Suprapubic skin (tissue), 4 donors: ENCODE data around the gene ZNF497. TPM values are rescaled to one million over a fixed set of nuclear protein-coding genes. Genes with fewer than 3 reads are reported as not detected.

Source experiments
- DNase-seq, 2 donors: peaks; one replicate each; pipeline ENCODE4 v3.0.0-alpha.2; 2019; ENCODE audit warnings: low spot score in 2 of 2
- H3K27ac ChIP-seq: fragments of 200-600 bp; sonication (generic); one replicate; pipeline ENCODE4 v1.5.1; 2019
- H3K27me3 ChIP-seq: fragments of 200-600 bp; sonication (generic); one replicate; pipeline ENCODE4 v1.5.1; 2019
- H3K36me3 ChIP-seq: fragments of 200-600 bp; sonication (generic); one replicate; pipeline ENCODE4 v1.5.1; 2019
- H3K4me1 ChIP-seq: fragments of 200-600 bp; sonication (generic); one replicate; pipeline ENCODE4 v1.5.1; 2019
- H3K4me3 ChIP-seq: fragments of 200-600 bp; sonication (generic); one replicate; pipeline ENCODE4 v1.5.1; 2019; ENCODE audit warnings: mild to moderate bottlenecking
- H3K9me3 ChIP-seq: fragments of 200-600 bp; sonication (generic); one replicate; pipeline ENCODE4 v1.5.1; 2019
- EP300 ChIP-seq: sonication (generic); formaldehyde crosslinking; IDR thresholded peaks from one replicate; pipeline ENCODE4 v1.6.1; 2017; ENCODE audit warnings: antibody characterized with exemption
- POLR2A ChIP-seq, 2 donors: fragments of 450-650 bp; IDR thresholded peaks; one replicate each; pipeline ENCODE4 v1.6.1; 2017; ENCODE audit warnings: antibody characterized with exemption in 2 of 2, mild to moderate bottlenecking in 2 of 2, moderate library complexity in 2 of 2
- POLR2AphosphoS5 ChIP-seq, 3 donors: sonication (generic); formaldehyde crosslinking; IDR thresholded peaks; one replicate each; pipeline ENCODE4 v1.6.1; 2017; ENCODE audit warnings: antibody characterized with exemption in 3 of 3
- WGBS: methylation state at CpG from one replicate; pipeline ENCODE4 v1.1.5; 2018; 5-methylcytosine and 5-hydroxymethylcytosine counted together
- total RNA-seq, 4 donors: library from RNA; depleted of rRNA; stranded (reverse); fragments of >200 nt; gene quantifications; one replicate each; pipeline ENCODE4 v1.1.0, GENCODE V29; 2016
- TF ChIP-seq, protein P1 (sequence below), 2 donors: fragments of 200-600 bp in 1 of 2; fragments of 450-650 bp in 1 of 2; sonication (generic) in 1 of 2; IDR thresholded peaks; one replicate each; pipeline ENCODE4 v1.5.1; 2016 to 2019; ENCODE audit warnings: antibody characterized with exemption in 2 of 2, mild to moderate bottlenecking in 1 of 2, moderate library complexity in 1 of 2

The ZNF497 gene
- total RNA-seq, 4 donors from 2014 or later, result 2.4 to 4.8 (median 3.4) TPM

DNA sequence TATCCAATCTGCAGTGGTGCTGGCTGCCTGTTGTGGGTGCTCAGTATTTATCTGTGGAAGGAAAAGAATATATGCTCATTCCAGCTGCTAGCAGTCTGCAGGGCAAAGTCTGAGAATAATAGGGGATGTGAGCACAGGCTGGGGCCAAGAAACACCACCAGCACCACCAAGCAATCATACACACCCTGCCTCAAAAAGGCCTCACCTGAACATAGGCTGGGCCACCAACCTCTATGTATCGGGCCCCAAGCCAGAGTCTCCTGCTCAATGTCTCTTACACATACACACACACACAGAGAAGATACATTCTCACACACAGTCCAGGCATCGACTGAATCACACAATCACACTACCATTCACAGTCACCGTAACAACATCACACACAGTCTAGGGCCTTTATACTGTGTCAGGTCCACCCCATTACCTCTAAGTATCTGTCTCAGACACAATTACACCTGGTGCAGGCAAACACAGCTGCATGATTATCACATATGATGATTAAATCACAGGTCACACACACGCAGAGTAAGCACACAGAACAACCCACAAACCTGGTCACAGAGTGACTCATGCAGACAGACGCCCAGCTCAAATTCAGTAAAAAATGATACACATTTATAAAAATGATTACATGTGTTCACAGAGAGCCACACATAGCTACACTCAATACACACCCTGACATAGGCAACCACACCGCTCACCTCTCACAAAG is 37.1 kb downstream of the ZNF497 start:
- TF ChIP-seq, protein P1, sequence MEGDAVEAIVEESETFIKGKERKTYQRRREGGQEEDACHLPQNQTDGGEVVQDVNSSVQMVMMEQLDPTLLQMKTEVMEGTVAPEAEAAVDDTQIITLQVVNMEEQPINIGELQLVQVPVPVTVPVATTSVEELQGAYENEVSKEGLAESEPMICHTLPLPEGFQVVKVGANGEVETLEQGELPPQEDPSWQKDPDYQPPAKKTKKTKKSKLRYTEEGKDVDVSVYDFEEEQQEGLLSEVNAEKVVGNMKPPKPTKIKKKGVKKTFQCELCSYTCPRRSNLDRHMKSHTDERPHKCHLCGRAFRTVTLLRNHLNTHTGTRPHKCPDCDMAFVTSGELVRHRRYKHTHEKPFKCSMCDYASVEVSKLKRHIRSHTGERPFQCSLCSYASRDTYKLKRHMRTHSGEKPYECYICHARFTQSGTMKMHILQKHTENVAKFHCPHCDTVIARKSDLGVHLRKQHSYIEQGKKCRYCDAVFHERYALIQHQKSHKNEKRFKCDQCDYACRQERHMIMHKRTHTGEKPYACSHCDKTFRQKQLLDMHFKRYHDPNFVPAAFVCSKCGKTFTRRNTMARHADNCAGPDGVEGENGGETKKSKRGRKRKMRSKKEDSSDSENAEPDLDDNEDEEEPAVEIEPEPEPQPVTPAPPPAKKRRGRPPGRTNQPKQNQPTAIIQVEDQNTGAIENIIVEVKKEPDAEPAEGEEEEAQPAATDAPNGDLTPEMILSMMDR (IDR thresholded peaks at IDR 0.05), result no peak
- TF ChIP-seq EP300 (no peak), POLR2A (IDR thresholded peaks at IDR 0.05) (no peak)
- no peaks in the 10 kb centered on the region for H3K27me3 ChIP-seq
- H3K9me3 ChIP-seq, result no peaks in the 10 kb centered on the region
- DNase-seq, result no peak
- H3K4me1 ChIP-seq, result peaks cover 27% of the 10 kb centered on the region
- H3K36me3 ChIP-seq, result no peaks in the 10 kb centered on the region
- no peak overlapping the region for H3K27ac ChIP-seq
- H3K4me3 ChIP-seq, result peak overlapping the region; percentile 89
- WGBS, result 81% methylated on average over 6 of the region's 6 CpGs

DNA sequence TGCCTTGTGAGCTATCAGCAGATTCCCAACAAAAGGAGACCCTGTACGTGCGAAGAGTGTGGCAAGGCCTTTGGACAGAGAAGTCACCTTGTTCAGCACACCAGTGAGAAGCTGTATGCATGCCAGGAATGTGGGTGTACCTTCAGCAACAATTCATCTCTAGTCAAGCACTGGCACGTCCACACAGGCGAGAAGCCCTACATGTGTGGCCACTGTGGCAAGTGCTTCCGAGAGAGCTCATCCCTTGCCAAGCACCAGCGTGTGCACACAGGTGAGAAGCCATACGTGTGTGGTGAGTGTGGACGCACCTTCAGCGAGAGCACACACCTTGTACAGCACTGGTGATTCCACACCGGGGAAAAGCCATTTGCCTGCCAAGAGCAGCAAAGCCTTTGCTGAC is 43.3 kb downstream of the ZNF497 start:
- Histone ChIP-seq H3K27ac (peak overlapping the region; percentile 11), H3K4me3 (no peak overlapping the region), H3K27me3 (no peaks in the 10 kb centered on the region), H3K36me3 (peaks cover 20% of the 10 kb centered on the region), H3K4me1 (peaks cover 17% of the 10 kb centered on the region), H3K9me3 (no peaks in the 10 kb centered on the region)
- 54% methylated on average over 10 of the region's 10 CpGs for WGBS
- TF ChIP-seq, protein P1 (IDR thresholded peaks at IDR 0.05), result no peak
- TF ChIP-seq POLR2A (IDR thresholded peaks at IDR 0.05), result no peak
- no peak for TF ChIP-seq POLR2AphosphoS5 (IDR thresholded peaks at IDR 0.05)
- no peak for TF ChIP-seq EP300
- no peak for DNase-seq

DNA sequence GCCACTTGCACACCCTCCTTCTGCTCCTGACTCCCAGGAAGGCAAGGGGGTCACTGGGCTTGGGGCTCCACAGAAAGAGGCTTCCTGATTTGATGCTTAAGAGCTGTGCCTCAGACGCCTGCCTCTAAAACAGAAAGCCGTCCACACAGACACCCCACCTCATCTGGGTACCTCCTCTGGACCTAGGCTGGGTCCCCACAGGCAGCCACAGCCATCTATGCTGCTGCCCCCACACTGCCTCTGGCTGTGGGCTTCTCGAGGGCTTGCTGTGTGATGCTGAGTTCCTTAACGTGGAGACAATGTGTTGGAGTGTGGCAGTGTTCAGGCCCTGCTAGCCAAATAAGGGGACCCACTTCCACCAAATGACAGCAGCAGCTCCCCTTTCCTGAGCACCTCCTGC is 44.3 kb downstream of the ZNF497 start:
- no peak for DNase-seq
- H3K36me3 ChIP-seq, result peaks cover 30% of the 10 kb centered on the region
- no peak overlapping the region for H3K4me3 ChIP-seq
- peaks cover 17% of the 10 kb centered on the region for H3K4me1 ChIP-seq
- H3K27ac ChIP-seq, result no peak overlapping the region
- H3K27me3 ChIP-seq, result no peaks in the 10 kb centered on the region
- H3K9me3 ChIP-seq, result no peaks in the 10 kb centered on the region
- 57% methylated on average over 1 of the region's 4 CpGs for WGBS
- TF ChIP-seq POLR2AphosphoS5 (IDR thresholded peaks at IDR 0.05) (no peak), POLR2A (IDR thresholded peaks at IDR 0.05) (no peak), EP300 (no peak)
- TF ChIP-seq, protein P1 (IDR thresholded peaks at IDR 0.05), result no peak

DNA sequence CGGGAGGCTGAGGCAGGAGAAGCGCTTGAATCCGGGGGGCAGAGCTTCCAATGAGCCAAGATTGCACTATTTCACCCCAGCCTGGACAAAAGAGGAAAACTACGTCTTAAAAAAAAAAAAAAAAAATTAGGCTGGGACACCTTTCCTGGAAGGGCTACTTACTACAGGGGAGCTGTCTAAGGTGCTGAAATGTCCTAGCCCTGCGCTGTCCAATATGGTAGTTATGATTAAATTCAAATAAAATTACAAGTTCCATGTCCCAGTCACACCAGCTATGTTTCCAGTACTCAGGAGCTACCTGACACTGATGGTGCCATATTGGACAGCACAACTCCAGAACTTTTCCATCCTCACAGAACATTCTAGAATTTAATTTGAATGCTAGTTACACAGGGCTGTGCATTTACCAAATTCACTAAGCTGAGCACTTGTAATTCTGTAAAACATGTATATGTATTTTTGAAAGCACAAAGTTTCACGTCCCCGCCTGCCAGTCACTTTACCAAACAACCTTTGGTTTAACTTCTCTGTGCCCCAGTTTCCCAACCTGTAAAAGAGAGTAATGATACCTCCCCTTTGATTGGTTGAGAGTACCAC is 45.0 kb downstream of the ZNF497 start:
- Histone ChIP-seq H3K36me3 (peaks cover 37% of the 10 kb centered on the region), H3K4me1 (peaks cover 17% of the 10 kb centered on the region), H3K9me3 (no peaks in the 10 kb centered on the region), H3K27me3 (no peaks in the 10 kb centered on the region), H3K27ac (no peak overlapping the region), H3K4me3 (no peak overlapping the region)
- no peak for DNase-seq
- TF ChIP-seq POLR2A (IDR thresholded peaks at IDR 0.05), result no peak
- no peak for TF ChIP-seq POLR2AphosphoS5 (IDR thresholded peaks at IDR 0.05)
- TF ChIP-seq EP300, result no peak
- TF ChIP-seq, protein P1 (IDR thresholded peaks at IDR 0.05), result no peak
- WGBS, result 69% methylated on average over 7 of the region's 7 CpGs

DNA sequence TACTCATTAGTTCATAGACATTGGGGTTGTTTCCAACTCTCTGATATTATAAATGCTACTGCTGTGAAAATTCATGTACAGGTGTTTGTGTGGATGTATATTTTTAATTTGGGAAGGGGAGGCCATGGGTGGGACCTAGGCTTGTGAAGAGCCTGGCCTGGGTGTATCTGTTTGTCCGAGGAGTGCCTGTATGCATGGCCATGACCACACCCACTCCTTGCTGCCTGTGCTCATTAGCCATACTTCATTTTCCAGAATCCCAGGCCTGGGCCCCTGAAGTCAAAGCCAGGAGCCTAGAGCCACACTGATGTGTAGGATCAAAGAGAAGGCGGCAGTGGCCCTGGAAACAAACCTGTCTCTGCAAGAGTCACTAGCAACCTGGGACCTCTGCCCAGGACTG is 47.0 kb downstream of the ZNF497 start:
- Histone ChIP-seq H3K27ac (no peak overlapping the region), H3K27me3 (no peaks in the 10 kb centered on the region), H3K9me3 (no peaks in the 10 kb centered on the region), H3K4me1 (peaks cover 21% of the 10 kb centered on the region), H3K36me3 (peaks cover 50% of the 10 kb centered on the region), H3K4me3 (no peak overlapping the region)
- 100% methylated on average over 2 of the region's 2 CpGs for WGBS
- TF ChIP-seq POLR2AphosphoS5 (IDR thresholded peaks at IDR 0.05), result no peak
- TF ChIP-seq POLR2A (IDR thresholded peaks at IDR 0.05), result no peak
- TF ChIP-seq, protein P1 (IDR thresholded peaks at IDR 0.05), result no peak
- no peak for TF ChIP-seq EP300
- no peak for DNase-seq
